ENCODE measurements around the gene MAP3K3. TPM values are rescaled to one million over a fixed set of nuclear protein-coding genes. Genes with fewer than 3 reads are reported as not detected.

The MAP3K3 gene
- total and polyA plus RNA-seq, 10 donors, result 12.2 to 125 (median 87.9) TPM

- TF ChIP-seq, protein P1, sequence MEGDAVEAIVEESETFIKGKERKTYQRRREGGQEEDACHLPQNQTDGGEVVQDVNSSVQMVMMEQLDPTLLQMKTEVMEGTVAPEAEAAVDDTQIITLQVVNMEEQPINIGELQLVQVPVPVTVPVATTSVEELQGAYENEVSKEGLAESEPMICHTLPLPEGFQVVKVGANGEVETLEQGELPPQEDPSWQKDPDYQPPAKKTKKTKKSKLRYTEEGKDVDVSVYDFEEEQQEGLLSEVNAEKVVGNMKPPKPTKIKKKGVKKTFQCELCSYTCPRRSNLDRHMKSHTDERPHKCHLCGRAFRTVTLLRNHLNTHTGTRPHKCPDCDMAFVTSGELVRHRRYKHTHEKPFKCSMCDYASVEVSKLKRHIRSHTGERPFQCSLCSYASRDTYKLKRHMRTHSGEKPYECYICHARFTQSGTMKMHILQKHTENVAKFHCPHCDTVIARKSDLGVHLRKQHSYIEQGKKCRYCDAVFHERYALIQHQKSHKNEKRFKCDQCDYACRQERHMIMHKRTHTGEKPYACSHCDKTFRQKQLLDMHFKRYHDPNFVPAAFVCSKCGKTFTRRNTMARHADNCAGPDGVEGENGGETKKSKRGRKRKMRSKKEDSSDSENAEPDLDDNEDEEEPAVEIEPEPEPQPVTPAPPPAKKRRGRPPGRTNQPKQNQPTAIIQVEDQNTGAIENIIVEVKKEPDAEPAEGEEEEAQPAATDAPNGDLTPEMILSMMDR (IDR thresholded peaks at IDR 0.05 in 8 of 11, conservative IDR thresholded peaks at IDR 0.05 in 3 of 11), result no peak
- TF ChIP-seq POLR2AphosphoS5 (IDR thresholded peaks at IDR 0.05), result no peak
- no peak for TF ChIP-seq POLR2A (IDR thresholded peaks at IDR 0.05)
- Histone ChIP-seq H3K27me3 (replicated peaks in 1 of 7) (no peaks in the 10 kb centered on the region), H3K4me3 (peak overlapping the region; percentile 50 to 83 (median 76)), H3K4me1 (peaks cover 16 to 44% (median 38%) of the 10 kb centered on the region in 6 donors), H3K36me3 (no peaks in the 10 kb centered on the region), H3K9me3 (no peaks in the 10 kb centered on the region), H3K27ac (peak overlapping the region; percentile 83 to 96 (median 88))
- no peak for DNase-seq
- intact Hi-C loops (cut with DNase I; ENCODE audit: low total_unique reads), result loop anchor here (10.0 kb wide), 1 partner anchor 74 kb away; no protein-coding TSS in a partner anchor
- WGBS, 5 donors, result 10 to 16% (median 13%) methylated on average over 10 of the region's 10 CpGs
Measured at GRCh38 chr17:63621229-63621683, 961 bp upstream of the MAP3K3 start.

DNA sequence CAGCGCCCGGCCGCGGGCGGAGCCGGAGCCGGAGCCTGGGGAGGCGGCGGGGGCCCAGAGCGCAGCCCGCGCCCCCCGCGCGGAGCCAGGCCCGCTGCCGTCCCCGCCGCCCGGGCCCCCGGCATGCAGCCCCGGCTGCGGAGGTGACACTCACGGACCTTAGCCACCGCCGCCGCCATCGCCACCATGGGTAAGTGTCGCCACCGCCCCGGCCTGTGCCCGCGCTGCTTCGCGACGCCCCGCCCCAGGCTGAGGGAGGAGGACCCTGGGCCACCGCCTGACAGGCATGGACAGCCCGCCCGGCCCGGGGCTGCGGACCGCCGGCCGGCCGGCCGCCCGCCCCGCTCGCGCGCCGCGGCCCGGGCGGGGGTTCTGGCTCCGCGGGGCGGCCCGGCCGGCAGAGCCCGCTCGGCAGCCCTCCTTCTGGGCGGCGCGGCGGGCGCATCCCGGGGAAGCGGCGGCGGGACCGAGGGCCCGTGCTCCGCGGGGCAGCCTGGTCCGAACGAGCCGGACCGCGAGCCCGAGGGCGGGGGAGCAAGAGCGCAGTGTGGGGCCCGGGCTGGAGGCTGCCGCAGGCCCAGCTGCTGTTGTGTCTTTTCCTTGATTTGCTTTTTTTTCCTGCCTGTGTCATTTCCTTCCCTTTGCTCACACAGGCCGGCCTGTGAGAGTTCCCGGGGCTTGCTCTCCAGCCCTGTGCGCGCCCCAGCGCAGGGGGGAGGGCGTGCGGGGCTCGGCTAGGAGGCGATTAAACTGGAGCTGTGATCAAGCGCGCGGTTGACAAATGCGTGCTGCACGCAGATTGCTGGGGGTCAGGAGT, 565 bp downstream of the MAP3K3 start:
- peaks cover 31 to 59% (median 53%) of the 10 kb centered on the region in 6 donors for H3K4me1 ChIP-seq

DNA sequence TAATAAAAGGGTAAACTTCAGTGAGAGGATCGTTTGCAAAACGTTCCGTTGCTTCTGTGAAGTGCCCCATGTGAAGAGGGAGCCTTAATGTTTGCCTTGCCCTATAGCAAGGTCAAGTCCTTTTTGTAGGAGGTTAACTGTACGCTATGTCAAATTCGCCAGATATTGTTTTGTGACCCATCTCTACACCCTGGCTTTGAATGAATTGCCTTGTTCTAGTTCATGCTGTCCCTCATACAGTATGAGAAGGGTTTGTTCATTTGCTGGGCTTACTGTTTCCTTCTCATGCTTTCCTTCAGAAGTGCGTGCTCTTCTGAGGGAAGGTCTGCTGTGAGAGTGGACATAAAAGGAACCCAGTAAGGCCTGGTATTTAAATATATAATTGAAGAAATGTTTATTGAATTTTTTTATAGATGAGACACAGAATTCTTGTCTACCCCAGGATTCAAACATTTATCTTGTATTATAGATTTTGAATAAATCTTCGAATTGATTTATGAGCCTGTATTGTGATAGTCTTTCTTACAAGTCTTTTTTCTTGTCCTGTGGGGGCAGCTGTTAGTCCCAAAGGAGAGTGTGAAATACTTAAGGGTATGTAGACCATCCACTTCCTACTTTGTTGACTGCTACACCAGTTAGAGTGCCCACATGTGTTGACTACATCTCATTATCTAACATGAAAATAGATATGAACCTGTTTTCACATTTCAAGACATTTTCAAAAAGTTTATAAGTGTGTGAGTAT, 1.7 kb downstream of the MAP3K3 start:
- TF ChIP-seq POLR2AphosphoS5 (IDR thresholded peaks at IDR 0.05), result no peak
- TF ChIP-seq, protein P1 (IDR thresholded peaks at IDR 0.05 in 8 of 11, conservative IDR thresholded peaks at IDR 0.05 in 3 of 11), result no peak
- TF ChIP-seq POLR2A (IDR thresholded peaks at IDR 0.05), result no peak
- no peaks in the 10 kb centered on the region for H3K27me3 ChIP-seq (replicated peaks in 1 of 7)
- peaks cover 33 to 71% (median 59%) of the 10 kb centered on the region in 6 donors for H3K4me1 ChIP-seq
- H3K27ac ChIP-seq, result peak overlapping the region in 7 of 8 donors; percentile 21 to 96 (median 87)
- 38 to 44% (median 42%) methylated on average over 7 of the region's 7 CpGs for WGBS, 5 donors
- H3K9me3 ChIP-seq, result no peaks in the 10 kb centered on the region
- intact Hi-C loops (cut with DNase I; ENCODE audit: low total_unique reads), result loop anchor here (10.0 kb wide), 1 partner anchor 71 kb away; no protein-coding TSS in a partner anchor
- peaks cover 0 to 9% (median 3%) of the 10 kb centered on the region in 6 donors for H3K36me3 ChIP-seq
- no peak for DNase-seq
- H3K4me3 ChIP-seq, result peak overlapping the region; percentile 44 to 83 (median 76)

More for the DNA sequence above, 565 bp downstream of the MAP3K3 start:
- intact Hi-C loops (cut with DNase I; ENCODE audit: low total_unique reads), result loop anchor here (10.0 kb wide), 1 partner anchor 72 kb away; no protein-coding TSS in a partner anchor
- Histone ChIP-seq H3K4me3 (peak overlapping the region; percentile 44 to 83 (median 76)), H3K27ac (peak overlapping the region; percentile 70 to 96 (median 88)), H3K27me3 (replicated peaks in 1 of 7) (no peaks in the 10 kb centered on the region), H3K36me3 (no peaks in the 10 kb centered on the region), H3K9me3 (no peaks in the 10 kb centered on the region)
- 0 to 1% (median 0%) methylated on average over 24 to 100 of the region's 100 CpGs for WGBS, 5 donors
- TF ChIP-seq, protein P1 (IDR thresholded peaks at IDR 0.05 in 8 of 11, conservative IDR thresholded peaks at IDR 0.05 in 3 of 11), result no peak
- peak; percentile 67 to 84 (median 84) for TF ChIP-seq POLR2AphosphoS5 (IDR thresholded peaks at IDR 0.05)
- TF ChIP-seq POLR2A (IDR thresholded peaks at IDR 0.05), result peak in 2 of 3 donors; percentile 27 to 28
- peak; percentile 95 for DNase-seq
